Activated CD4-positive, alpha-beta T cell treated with anti-CD3 and anti-CD28 coated beads for 1 hour (primary cell): ENCODE data around the gene FZD8.
A peak's percentile ranks its signal among the peaks of the same experiment; 100 is the strongest.
"Not testable (repeated sequence)": the region's sequence is repeated elsewhere in the genome, so short reads cannot be mapped to it uniquely, and the experiment has no call there.

Experiments
- DNase-seq: peaks from one replicate; pipeline ENCODE4 v3.0.0-alpha.2; 2020

Gene FZD8, protein sequence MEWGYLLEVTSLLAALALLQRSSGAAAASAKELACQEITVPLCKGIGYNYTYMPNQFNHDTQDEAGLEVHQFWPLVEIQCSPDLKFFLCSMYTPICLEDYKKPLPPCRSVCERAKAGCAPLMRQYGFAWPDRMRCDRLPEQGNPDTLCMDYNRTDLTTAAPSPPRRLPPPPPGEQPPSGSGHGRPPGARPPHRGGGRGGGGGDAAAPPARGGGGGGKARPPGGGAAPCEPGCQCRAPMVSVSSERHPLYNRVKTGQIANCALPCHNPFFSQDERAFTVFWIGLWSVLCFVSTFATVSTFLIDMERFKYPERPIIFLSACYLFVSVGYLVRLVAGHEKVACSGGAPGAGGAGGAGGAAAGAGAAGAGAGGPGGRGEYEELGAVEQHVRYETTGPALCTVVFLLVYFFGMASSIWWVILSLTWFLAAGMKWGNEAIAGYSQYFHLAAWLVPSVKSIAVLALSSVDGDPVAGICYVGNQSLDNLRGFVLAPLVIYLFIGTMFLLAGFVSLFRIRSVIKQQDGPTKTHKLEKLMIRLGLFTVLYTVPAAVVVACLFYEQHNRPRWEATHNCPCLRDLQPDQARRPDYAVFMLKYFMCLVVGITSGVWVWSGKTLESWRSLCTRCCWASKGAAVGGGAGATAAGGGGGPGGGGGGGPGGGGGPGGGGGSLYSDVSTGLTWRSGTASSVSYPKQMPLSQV

DNA sequence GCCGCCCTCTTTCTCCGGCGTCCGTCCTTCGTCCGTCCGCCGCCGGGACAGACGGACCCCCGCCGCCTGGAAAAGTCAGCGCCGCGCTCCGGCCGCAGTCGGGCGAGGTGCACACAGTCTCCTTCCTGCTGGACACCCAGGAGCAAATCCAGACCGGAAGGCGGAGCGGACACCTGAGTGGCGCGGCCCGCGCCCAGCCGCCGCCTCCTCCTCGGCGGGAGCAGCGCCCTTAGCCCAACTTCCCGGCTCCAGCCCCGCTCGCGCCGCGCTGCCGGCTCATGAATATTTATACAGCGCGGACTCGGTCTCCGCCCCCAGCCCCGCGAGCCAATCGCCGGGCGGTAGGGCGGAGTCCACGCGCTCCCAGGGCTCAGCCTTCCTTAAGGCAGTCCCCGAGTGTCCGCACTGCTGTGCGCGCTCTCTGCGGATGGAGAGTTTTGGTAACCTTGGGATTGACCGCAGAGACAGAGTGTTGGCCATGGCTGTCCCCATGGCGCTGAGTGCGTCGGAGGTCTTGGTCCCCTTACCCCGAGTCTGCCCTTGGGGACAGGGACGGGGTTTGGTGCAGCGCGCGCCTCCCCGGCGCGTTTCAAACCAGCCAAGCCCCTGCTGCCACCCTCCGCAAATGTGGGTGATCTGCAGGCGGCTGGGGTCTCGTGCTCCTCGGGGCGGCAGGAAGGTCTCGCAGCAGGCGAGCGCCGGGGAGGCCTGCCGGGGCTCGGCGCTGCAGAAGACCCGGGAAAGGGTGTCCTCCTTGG, at the start of gene FZD8:
Gene FZD8, minus strand, starts transcription at position 262 of the 758 bp plus-strand sequence. CDS start 867 bp downstream, outside the sequence.
- DNase-seq = peak; percentile 48

DNA sequence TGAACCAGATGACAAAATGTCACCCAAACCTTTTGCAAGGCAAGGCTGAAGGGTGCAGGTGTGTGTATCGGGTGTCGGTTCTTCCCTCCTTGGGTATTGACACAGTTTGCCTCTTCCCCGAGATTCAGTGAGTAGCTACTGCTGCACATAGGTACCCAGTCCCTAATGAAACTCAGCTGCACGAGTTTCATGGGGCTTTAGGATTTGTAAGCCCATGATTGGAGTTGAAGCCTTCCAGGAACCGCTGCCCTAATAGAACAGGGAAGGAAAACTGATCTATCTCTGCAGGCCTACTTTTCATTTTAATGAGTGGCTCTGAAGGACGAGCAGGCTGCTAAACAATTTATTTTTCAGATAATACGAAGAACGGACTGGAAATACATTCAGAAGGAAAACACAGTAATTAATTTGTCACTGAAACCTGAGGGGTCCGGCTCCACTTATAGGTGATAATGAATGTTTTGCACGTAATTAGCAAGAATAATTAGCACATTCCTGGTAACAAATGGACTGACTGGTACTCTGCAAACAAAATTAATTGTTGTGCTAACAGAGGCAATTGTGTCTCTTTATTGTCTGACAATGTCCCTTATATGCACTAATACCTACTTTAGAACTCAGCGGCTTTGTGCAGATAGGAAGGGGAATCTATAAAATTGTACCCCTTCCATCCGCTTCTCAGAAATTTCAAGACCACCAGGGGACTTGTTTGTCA, 49.6 kb upstream of the FZD8 start:
- no peak for DNase-seq

DNA sequence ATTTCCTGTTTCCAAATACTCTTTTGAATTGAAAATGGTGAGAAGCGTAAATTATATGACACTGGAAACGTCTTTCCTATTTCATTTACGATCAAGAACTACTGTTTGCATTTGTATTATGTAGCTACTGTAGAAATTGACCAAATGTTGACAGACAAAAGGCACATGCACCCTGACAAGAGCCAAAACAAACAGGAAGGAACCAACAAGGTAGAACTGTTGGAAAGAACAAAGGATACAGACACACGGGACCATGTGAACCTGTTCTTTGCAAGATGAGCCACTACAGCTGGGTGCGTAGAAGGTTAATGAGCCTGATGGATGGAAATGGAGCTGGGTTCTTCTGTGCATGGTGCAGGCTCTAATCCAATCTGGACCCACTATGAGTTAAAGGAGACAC, 48.4 kb upstream of the FZD8 start:
- no peak for DNase-seq

DNA sequence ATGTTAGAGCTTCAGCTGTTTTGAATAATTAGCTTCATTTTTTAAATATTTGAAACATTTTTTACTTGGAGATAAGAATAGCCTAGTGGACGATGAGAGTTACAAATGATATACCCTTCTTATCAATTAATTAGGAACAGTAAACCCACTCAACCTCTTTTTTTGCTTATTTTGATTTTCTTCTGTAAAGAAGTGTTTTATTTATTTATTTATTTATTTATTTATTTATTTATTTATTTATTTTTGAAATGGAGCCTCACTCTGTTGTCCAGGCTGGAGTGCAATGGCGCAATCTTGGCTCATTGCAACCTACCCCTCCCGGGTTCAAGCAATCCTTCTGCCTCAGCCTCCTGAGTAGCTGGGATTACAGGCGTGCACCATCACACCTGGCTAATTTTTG, 43.8 kb upstream of the FZD8 start:
- DNase-seq = not testable (repeated sequence)

DNA sequence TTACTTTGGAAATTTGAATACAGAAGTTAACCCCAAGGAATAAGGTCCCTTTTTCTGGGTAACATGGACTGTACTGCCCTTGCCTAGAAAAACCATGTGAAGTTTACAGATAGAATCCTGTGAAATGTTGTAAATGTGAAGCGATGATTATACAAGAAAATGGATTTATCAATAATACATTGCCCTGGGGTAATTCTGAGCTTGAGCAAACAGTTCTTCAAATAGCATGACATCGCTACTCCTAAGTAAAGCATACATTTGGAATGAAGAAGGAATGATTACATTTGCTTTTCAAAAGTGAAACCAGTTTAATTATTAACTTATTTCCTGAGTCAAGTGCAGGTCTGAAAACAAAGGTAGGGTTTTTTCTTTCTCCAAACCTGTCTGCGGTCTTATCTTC, 43.3 kb upstream of the FZD8 start:
- no peak for DNase-seq

DNA sequence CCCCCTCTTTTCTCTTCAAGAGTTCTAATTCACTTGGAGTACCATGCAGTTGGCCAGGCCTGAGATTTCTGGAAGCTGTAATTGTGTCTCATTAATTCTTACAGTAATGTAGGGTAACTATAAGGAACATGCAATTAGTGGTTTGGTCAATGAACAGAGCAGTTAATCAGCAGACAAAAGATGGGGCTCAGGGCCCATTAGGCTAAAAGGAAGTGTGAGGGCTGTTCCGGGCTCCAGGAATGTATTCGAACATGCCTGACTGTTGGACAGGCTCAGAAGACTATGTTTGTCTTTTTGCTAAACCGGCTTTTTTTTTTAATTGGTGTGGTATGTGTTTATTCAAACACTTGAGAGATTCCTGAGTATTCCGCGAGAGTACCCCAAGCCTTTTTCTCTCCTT, 42.5 kb upstream of the FZD8 start:
- DNase-seq = no peak

DNA sequence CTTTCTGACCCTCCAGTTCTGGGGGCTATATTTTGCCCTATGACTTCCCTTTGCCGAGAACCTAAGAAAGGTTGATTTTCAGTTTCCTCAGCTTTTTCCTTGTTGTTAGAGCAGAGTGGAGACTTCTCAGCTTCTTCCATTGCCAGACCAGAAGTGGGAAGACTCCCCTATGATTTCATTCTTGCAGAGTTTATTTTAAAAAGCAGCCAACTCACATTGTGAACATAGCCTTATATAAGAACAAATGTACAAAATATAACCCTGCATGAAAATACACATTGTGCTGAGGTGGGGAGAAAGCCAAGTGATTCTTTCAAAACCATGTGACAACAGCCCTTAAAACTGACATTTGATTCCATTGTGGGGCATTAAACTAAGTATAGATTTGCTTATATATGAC, 33.8 kb upstream of the FZD8 start:
- DNase-seq = no peak

DNA sequence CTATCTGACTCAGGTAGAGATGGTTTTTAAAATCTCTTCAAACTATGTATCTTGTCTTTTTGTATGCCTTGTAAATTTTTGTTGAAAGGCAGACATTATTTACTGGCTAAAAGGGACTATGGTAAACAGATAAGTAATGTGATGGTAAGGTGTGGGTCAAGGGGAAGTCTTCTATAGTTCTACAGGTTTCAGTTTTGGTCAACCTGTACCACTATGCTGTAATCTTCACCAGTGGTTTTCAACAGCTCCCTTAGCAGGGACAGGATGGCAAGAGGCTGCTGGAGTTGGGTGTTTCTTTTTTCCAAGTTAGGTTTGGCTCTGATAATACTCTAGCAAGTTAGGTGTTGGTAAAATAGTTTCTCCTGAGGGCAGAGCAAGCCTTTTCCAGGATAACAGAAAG, 32.7 kb upstream of the FZD8 start:
- DNase-seq = no peak

DNA sequence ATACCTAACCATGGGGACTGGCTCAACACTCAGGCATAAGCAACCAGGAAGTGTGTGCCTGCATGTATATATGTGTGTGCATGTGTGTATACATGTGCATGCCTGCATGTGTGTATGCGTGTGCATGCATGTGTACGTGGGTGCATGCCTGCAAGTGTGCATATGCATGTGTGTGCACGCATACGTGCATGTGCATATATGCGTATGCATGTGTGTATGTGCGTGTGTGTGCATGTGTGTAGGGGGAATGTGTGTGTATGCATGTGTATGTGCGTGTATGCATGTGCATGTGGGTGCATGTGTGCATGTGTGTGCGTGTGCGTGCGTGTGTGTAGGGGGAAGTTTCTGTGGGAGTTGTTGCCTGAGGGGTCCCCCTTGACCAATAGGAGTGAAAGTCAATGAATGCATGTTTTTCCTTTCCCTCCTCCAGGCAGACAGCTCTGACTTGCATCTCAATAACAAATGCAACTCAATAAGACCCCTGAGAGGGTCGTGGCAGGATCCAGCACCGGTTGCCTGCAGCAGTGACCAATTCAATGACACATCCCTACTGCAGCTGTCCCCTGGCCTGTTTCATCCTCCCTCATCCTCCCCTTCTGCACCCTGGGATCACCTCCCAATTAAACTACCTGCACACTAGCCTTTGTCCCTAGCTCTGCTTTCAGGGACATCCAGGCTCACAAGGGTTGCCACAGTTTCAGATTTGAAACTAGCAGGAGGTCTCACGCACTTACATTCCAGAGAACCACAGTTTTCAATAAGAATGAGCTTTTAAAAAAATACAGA, 27.0 kb upstream of the FZD8 start:
- DNase-seq = no peak

DNA sequence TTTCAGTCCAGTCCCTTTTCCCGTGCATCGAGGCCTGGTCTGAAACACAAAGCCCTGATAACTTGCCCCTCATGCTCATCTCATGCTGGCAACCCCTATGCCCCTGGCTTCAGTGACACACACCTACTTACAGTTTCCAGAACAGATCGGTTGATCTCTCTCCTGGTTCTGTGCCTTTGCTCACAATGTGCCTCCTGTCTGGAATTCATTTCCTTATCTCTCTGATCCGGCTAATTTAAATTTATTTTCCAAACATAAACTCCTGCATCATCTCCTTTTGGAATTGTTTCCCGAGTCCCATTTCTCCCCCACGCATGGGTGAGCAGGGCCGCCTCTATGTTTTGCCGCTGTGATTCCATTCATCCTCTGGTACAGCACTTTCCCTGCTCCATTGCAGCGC, 25.9 kb upstream of the FZD8 start:
- no peak for DNase-seq

DNA sequence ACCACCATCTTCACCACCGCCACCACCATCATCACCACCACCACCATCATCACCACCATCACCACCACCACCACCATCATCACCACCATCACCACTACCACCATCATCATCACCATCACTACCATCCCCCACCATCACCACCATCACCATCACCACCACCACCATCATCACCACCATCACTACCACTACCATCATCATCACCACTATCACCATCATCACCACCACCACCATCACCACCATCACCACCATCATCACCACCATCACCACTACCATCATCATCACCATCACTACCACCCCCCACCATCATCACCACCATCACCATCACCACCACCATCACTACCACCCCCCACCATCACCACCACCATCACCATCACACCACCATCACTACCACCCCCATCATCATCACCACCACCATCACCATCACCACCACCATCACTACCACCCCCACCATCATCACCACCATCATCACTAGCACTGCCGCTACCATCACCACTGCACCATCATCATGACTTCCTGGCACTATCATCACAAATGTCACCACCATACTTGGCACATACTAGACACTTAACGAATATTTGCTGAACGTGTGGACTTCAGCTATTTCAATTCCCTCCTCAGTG, 25.3 kb upstream of the FZD8 start:
- no peak for DNase-seq

DNA sequence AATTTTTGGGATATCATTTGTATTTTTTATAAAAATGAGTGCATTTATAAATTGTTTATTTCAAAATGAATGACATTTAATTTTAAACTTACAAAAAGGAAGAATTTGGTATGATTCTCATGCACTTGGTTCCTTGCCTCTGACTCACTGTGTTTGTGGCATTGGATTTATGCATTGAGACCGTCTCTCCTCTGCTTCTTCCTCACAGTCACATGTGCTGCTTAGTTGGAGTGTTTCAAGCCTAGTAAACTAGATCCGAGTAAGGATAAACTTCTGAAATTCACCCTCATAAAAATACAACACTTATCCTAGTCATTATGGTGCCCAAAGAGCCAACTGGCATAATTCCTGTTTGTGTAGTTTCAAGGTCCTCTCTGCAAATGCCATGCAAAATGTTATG, 19.1 kb upstream of the FZD8 start:
- DNase-seq = no peak

DNA sequence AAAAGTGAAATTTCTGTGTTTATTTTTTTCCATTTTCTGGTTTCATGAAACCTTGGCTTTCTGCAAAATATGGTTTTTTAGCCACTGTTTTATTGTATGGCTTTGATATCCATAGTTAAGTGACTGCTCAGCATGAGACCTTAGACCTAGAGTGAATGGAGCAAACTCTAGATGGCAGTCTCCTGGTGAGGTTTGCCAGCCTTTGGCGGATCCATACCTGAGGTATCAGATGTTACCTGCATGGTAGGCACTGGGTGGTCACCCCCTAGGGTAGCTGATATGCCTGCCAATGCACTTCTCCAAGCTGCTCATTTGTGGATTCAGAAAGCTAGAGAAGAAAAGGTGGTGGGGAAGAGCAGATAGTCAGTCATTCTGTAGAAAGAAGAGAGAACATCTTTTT, 17.4 kb upstream of the FZD8 start:
- DNase-seq = no peak

DNA sequence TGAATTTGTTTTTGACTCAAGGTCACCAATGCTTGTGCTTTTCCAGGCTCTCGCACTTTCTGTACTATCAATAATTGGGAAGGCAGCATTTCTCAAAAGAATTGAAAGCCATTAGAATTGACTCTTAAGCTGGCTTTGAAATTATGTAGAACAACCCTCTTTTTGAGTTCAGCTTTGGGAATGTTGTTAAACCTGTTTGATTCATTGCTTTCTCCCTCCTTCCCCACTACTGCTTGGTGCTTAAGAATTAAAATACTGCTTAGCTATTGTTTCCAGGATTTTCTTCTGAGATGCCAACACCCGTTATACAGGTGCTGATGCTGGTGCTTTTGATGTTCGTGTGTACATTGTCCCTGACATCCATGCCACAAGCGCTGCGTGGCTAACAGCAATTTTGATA, 15.5 kb upstream of the FZD8 start:
- no peak for DNase-seq

DNA sequence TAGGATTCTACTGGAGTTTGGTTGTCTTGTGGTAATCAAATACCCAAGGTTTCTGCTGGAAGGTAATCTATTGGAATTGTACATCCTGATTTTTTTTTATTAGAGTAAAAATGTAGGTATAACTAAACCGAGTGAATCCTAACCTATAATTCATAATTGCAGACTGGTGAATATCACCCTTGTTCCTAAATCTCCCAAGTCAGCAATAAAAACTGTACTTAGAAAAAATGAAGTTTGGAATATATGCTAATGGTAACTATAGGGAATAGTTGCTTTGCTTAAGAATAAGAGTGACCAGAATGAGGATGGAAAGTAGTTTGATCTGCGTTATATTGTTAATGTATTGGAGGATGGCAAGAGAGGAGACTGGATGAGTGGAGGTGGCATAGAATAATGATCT, 10.7 kb upstream of the FZD8 start:
- no peak for DNase-seq

DNA sequence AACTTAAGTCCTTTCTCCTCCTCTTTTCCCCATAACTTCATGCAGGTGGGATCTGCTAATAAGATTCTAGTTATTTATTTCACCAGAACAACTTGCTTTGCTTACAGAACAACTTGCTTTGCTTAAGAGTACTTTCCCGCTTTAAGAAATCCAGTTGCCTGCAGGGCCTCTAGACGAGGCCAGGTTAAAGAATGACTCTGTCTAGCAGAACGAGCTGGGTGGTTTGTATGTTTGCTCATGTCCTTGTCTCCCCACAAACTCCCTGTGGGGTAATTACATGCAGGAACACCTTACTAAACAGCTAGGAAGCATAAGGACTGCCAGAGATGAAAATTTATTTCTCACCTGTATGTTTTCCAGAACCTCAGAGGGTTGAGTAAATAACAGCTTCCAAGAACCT, 8.8 kb upstream of the FZD8 start:
- no peak for DNase-seq

DNA sequence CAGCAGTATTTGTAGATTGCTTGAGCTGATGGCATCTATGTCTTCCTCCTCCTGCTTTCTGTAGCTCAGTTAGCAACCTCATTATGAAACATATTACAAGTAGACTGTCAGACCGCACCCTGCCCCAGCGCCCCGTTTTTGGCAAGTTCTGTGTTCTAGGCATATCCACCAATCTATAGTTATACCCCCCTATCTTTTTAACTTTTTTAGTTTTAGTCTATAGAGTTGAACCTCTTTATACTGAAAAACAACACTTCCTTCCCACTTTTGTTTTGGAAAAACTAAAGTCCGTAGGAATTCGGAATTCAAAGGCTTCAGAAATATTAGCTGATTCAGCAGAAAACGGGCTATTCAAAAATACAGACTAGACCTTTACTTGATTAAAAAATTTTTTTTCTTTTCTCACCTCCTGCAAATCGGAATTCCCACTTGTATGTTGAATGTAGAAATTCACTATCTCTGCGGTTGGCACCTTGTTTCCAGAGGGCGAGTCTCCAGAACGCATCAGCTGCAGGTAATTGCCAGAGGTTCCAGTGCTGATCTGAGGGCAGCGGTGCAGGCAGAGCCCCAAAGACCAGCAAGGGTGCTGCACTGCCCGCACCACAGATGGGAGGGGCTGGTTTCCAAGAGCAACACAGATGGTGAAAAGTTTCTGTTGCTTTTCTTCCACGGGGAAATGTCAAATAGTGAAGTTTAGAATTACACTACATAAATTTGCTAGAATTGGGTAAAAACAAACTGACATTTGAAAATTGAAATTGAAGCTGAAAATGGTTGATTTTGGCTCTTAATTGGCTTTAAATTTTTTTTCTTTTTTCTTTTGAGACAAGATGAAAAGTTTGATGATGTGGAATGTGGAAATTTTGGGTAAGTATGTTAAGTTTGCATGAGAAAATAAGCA, 2.2 kb upstream of the FZD8 start:
- DNase-seq = no peak

DNA sequence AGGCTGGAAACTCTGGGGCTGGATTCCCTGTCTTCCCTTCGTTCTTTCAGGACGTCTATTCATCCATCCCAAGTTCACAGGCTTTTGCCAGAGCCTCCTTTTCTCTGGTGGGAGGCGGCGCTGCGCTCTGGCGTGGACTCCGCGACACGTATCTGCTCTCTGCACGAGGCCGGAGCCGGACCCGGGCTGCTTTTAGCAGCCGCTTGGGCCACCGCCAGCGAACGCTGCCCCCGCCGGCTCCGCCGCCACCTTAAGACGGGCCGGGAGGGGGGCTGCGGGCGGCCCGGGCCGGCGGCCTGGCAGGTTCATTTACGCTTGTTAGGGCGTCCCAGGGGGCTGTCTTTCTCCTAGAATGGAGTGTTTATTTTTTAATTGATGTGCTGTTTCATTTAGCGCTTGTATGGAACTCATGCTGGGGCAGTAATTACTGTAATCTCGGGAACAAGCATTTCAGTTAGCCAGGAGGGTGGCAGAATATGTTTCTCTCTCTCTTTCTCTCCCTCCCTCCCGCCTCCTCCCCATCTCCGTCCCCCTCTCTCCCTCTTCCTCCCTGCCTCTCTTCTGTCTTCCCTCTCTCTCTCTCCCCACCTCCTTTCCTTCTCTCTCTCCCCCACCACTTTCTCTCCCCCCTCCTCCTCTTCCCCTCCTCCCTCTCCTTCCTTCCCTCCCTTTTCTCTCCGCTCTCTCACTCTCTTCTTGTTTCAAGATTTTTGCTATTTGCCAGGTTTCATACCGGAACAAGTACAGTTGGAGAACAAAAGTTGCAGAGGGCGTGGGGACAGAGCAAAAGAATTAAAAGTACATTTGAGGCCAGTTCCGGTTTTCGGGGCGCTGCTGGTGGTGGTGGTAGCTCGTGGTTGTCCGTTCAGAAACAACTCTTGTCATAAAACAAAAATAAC, 1.3 kb upstream of the FZD8 start:
- no peak for DNase-seq

DNA sequence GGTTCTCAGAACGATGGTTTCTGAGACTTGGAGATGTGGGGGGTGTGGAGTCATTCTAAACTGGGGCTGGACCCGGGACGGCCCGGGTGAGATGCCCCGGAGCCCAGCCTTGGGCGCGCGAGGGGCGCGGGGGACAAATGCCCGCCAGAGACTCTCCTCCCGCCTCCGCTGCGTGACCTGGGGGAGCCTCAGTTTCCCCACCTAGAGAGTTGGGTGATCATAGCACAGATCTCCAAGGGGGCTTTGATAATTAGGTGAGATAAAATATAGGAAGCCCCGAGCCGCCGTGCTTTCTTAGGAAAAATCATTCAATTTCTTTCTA, 658 bp upstream of the FZD8 start:
- no peak for DNase-seq

DNA sequence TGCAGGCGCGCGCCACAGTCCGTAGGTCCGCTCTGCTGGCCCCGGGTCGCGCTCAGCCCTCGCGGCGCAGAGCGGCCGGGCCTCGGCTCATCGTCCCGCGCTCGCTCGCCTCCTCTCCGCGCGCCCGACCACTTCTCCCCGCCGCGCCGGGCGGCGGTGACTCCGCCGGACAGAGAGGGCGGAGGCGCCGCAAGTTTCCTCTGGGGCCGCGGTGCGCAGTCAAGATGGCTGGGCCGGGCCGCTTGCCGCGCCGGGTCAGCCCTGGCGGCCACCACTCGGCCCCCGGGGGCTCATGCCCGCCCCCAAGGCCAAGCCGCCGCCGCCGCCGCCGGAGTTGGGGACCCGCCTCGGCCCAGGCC, 441 bp downstream of the FZD8 start:
- no peak for DNase-seq
